Breast epithelium (tissue), 3 donors: ENCODE measurements around the gene WWOX.

Experiments used
- CTCF ChIP-seq, 3 donors: fragments of 450-650 bp; IDR thresholded peaks; one replicate each; pipeline ENCODE4 v1.5.1; 2016 to 2017; ENCODE audit warnings: antibody characterized with exemption in 3 of 3, mild to moderate bottlenecking in 3 of 3, moderate library complexity in 3 of 3
- POLR2A ChIP-seq: fragments of 450-650 bp; IDR thresholded peaks from one replicate; pipeline ENCODE4 v1.6.1; 2016; ENCODE audit warnings: antibody characterized with exemption, mild to moderate bottlenecking, moderate library complexity
- POLR2AphosphoS5 ChIP-seq, 3 donors: sonication (generic); formaldehyde crosslinking; IDR thresholded peaks; one replicate each; pipeline ENCODE4 v1.6.1; 2017; ENCODE audit warnings: antibody characterized with exemption in 3 of 3

GRCh38 chr16:78659668-78660217, 560.3 kb downstream of the WWOX start:
- TF ChIP-seq CTCF (IDR thresholded peaks at IDR 0.05) (no peak), POLR2A (no peak), POLR2AphosphoS5 (IDR thresholded peaks at IDR 0.05) (no peak)
